ENCODE data around the gene TTC16. TPM values are rescaled to one million over a fixed set of nuclear protein-coding genes. Genes with fewer than 3 reads are reported as not detected.
"Not testable (repeated sequence)": the region's sequence is repeated elsewhere in the genome, so short reads cannot be mapped to it uniquely, and the experiment has no call there.

The TTC16 gene
- total RNA-seq, 1 donor from 2014 or later, result not detected

GRCh38 chr9:127779136-127779981, 63.5 kb downstream of the TTC16 start:
- no peak for FAIRE-seq

DNA sequence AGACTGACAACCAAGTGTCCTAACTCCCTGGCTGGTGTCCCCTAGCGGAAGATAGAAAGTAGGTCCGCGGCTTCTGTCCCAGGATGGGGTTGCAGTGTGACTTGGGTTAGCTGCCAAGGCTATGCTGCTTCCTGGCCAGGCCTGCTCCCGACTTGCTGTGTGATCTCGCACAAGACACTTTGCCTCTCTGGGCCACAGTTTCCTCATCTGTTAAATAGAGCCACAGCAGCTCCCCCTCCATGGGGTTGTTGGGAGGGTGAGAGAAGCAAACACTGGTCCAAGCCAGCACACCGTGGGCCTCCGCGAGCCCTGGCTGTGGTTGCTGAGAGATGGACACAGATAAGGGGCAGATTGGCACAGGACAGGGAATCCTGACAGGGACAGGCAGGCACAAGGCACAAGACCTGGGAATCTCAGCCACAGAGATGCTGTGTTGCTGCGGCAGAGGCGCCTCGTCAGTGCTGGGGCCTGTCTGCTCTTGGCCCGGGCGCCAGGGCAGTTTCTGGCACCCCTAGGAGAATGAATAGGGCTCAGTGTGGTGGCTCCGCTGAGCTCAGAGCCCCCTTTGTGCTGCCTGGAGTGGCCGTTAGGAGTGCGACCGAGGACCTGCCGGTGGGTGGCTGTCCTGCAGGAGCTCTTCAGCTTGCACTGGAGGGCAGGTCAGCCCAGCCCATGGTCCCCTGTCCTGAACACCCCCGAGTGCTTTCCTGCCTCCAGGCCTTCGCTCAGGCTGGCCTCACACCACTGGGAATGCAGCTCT, 64.4 kb downstream of the TTC16 start:
- DNase-seq (ENCODE audit: low spot score in 2 of 2) (no peak), FAIRE-seq (no peak)

More at GRCh38 chr9:127779136-127779981, 63.5 kb downstream of the TTC16 start:
- DNase-seq (ENCODE audit: low spot score in 2 of 2), result no peak

GRCh38 chr9:127780909-127781308, 65.0 kb downstream of the TTC16 start:
- not testable (repeated sequence) for DNase-seq (ENCODE audit: low spot score in 2 of 2); FAIRE-seq

Other genes with a start within 250 kb of the TTC16 start
- 63.2 TPM for gene STXBP1, start 103.8 kb upstream of the TTC16 start, total RNA-seq
- gene CFAP157, start 9.1 kb upstream of the TTC16 start, total RNA-seq, result not detected
- gene PTRH1, start 416 bp upstream of the TTC16 start, total RNA-seq, result 6.9 TPM
- gene TOR2A, start 19.2 kb downstream of the TTC16 start, total RNA-seq, result 7.3 TPM
- gene SH2D3C, start 62.6 kb downstream of the TTC16 start, total RNA-seq, result 6.1 TPM
- 40.4 TPM for gene CDK9, start 70.0 kb downstream of the TTC16 start, total RNA-seq
- 18.3 TPM for gene FPGS, start 86.8 kb downstream of the TTC16 start, total RNA-seq
- gene ENG, start 138.6 kb downstream of the TTC16 start, total RNA-seq, result 0.82 TPM
- 25.7 TPM for gene AK1, start 161.6 kb downstream of the TTC16 start, total RNA-seq
- gene ST6GALNAC6, start 183.5 kb downstream of the TTC16 start, total RNA-seq, result 28.5 TPM
- gene ST6GALNAC4, start 201.0 kb downstream of the TTC16 start, total RNA-seq, result 6.5 TPM
- 6.1 TPM for gene PIP5KL1, start 214.7 kb downstream of the TTC16 start, total RNA-seq
- 11.4 TPM for gene DPM2, start 221.8 kb downstream of the TTC16 start, total RNA-seq

All from frontal cortex (tissue), 4 donors.